ENCODE measurements around the gene IMMP2L.

DNA sequence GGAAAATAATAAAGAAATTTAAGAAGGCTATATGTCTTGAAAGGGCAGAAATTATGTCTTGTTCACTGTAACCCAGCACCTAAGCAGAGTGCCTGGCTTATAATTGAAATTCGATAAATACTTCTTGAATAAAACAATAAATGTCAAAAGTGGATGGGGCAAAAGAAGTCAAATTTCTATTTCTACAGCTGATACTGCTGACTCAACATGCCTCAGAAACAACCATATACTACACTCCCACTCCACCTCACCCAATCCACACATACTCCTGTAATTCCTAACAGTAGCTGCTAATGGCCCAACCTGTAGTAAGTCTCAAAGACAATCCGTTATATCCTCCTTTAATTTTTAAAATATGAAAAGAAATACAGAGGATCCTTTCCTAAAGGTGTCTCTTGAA is 519.5 kb downstream of the IMMP2L start:
- TF ChIP-seq POLR2A (IDR thresholded peaks at IDR 0.05): no peak
- TF ChIP-seq, protein P1, sequence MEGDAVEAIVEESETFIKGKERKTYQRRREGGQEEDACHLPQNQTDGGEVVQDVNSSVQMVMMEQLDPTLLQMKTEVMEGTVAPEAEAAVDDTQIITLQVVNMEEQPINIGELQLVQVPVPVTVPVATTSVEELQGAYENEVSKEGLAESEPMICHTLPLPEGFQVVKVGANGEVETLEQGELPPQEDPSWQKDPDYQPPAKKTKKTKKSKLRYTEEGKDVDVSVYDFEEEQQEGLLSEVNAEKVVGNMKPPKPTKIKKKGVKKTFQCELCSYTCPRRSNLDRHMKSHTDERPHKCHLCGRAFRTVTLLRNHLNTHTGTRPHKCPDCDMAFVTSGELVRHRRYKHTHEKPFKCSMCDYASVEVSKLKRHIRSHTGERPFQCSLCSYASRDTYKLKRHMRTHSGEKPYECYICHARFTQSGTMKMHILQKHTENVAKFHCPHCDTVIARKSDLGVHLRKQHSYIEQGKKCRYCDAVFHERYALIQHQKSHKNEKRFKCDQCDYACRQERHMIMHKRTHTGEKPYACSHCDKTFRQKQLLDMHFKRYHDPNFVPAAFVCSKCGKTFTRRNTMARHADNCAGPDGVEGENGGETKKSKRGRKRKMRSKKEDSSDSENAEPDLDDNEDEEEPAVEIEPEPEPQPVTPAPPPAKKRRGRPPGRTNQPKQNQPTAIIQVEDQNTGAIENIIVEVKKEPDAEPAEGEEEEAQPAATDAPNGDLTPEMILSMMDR (IDR thresholded peaks at IDR 0.05 in 4 of 5, conservative IDR thresholded peaks at IDR 0.05 in 1 of 5): no peak

Measured in gastrocnemius medialis (tissue), 4 donors.